CD4-positive, alpha-beta T cell treated with Interleukin-15 for 1 hour (primary cell): ENCODE results near the gene MRPL55.

Experiments
- DNase-seq: peaks from one replicate; pipeline ENCODE4 v3.0.0-alpha.2; 2020

Gene MRPL55

DNA sequence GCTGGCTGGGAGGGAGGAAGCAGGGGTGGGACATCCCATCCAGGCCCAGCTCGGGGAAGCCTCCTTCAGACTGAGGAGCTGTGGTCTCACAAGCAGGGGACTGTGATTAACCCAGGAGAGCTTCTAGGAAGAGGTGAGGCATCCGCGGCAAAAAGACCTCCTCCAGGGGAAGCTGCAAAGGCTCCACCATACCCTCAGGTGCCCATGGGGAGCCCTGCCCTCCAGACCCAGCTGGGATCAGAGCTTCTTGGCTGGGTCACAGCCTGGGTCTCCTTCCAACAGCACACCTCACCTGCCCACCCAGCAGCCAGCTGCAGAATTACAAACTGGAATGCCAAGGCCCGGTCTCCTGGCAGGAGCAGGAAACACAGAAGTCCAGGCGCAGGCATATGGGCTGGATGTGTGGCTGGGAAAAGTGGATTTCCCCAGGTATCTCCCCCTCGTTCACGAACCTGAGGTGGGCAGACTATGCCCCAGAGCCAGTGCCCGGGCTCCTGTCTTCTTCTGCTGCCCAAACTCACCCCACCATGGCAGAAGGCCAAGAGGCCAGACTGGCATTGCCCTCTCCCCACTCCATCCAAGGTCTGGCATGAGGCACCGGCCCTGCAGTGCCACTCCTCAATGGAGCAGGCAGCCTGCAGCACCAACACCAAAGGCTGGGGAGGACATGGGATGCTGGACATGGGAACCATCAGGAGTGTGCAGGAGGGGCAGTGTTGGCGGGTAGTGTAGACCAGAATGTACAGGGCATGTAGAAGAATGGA is 42.0 kb downstream of the MRPL55 start:
- no peak for DNase-seq

DNA sequence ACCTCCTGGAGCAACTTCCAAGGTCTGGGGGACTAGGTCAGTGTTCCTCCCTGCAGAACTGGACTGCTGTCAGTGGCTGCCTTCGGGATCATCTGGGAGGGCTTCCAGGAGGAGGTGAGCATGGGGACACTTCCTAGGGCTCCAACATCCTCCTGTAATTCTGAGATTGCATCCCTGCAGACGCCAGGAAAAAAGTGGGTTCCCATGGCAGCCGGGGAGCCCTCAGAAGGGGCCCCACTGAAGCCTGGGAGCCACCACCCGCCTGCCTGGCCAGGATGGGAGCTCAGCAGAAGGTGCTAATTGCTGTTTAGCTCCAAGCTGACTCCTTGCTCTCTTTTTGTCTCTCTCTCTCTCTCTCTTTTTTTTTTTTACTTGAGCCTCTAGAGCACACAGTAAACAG is 42.7 kb downstream of the MRPL55 start:
- DNase-seq: no peak

DNA sequence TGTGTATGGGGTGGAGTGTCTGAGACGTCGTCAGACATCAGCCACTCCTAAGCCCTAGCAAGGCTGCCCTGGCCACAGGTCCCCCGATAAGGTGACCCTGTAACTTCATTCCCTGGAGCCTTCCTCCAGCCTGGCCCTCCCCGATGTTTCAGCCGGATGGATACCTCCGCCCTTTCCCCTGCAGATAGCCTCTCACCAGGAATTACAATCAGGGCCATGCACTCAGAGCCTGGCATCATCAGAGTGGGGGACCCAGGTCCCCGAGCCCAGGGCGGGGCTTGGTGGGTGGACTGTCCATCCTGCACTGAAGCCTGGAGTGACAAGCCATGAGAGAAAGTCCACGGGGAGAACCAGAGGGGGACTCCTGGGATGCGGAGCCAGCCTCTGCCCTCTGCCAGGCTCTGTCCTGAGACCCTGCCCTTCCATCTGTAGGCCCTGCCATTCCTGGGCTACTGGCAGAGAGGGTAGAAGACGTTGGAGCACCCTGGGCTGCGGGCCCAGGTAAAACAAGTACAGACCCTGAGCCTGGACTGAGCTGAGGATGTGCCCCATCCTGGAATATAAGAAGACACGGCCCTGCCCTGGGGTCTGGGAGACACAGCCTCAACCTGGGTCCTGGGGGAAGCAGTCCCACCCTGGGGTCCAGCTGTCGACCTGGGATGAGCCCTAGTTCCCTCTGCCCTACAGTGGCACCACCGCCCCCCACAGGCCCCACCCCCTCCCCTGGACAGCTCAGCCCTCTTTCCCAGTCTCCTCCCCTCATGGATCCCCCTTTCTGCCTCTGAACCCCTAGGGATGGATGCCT is 43.4 kb downstream of the MRPL55 start:
- DNase-seq: no peak

DNA sequence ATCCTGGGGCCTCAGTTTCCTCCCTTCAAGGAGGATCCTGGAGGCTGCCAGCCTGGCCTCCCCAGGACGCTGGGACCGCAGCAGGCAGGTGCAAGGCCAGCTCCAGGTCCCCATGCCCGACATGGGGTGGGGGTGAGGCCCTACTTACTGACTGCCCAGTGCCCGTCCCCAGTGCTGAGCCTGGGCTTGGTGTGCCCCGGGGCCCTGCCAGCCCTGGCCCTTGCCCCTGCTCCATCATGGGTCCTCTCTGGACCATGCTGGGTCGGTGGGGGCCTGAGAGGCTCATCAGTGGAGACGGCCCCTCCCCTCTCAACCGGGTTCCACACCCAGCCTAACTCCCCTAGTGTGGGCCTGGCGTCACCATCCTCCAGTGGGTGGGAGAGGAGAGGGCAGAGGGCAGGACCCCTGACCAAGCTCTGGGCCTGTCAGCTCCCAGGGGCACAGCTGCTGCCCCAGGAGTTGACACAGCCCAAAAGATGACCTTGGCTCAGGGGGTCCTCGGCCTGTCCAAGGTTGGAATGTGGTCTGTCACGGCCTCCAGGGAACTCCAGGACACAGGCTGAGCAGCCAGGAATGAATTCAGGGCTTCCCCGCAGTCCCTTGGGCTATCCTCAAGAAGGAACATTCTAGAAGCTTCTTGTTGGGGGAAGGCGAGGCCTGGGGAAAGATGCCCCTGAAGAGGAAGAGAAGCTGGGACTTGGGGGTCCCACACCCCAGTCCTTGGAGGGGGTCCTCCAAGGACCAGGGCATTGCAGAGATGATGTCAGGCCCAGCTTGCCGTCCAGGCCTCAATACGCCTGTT is 44.2 kb downstream of the MRPL55 start:
- no peak for DNase-seq

DNA sequence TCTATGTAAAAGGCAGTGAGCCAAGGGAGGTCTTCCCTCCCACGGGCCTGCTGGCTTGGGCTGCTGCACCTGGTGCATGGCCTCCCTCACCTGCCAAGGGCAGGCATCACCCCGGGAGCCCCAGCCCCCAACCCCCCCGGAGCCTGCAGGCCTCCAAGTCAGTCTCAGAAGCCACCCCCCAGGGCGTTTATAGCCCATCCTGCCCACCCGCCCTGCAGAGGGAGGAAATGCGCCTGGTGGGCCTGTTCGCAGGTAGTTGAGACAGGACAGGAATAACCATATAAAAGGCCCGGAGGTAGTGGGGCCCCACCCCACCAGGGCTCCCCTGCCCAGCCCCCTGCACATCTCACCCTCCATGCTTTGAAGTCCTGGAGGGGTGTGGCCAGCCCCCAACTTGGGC is 44.8 kb downstream of the MRPL55 start:
- no peak for DNase-seq

DNA sequence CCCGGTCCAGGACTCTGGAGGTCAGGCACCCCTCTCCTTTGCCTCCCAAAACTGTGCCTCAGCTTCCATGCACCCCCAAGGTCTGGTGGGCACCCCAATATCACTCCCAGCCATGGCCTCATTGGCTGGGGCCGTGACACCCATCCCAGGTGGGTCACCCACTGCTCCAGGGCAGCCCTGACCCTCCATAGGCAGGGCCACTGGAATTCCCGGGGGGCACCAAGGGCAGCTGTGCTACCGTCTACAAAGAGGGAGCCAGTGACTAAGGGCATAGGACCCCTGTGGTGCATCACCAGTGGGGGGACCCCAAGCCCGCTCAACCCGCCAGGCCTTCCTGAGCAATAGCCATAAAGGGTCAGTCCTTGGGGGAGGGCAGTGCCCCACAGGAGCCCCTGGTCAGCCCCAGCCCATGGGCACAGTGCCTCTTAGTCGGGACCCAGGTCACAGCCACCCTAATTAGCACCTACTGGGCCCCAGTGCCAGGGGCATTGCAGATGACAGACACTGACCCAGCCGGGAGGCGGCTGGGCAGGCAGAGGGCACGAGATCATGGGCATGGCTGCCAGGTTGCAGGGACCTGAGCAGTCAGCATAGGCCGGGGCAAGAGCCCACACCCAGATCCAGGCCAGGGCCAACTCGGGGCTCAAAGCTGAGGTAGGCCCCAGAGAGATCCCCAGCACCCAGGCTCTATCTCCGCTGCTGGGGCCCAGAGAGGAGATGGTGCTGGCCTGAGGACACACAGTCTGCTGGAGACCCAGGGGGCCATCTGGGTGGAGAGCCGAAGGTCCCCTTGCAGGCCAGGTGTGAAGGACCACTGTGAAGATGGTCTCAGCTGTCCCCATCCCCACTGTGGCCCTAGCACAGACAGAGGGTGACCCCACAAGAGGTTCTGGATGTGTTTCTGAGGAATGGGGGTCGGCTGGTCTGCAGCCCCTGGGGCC is 45.6 kb downstream of the MRPL55 start:
- no peak for DNase-seq

DNA sequence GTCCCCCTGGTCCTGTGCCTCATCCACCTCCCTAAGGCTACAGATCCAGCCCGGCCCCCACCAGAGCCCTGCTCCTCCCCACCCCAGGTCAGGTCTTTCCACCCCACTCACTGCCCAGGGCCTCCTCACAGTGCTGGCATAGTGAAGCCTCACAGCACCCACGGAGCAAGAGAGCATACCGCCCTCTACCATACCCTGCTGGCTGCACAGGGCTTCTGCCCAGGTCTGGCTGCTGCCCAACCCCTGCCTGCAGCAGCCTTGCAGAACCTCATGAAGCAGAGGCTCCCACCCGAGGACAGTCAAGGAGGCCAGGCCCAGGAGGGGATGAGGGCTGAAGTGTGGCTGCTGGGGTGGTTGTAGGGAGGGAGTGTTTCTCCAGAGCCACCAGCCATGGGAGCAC is 46.3 kb downstream of the MRPL55 start:
- DNase-seq: no peak

DNA sequence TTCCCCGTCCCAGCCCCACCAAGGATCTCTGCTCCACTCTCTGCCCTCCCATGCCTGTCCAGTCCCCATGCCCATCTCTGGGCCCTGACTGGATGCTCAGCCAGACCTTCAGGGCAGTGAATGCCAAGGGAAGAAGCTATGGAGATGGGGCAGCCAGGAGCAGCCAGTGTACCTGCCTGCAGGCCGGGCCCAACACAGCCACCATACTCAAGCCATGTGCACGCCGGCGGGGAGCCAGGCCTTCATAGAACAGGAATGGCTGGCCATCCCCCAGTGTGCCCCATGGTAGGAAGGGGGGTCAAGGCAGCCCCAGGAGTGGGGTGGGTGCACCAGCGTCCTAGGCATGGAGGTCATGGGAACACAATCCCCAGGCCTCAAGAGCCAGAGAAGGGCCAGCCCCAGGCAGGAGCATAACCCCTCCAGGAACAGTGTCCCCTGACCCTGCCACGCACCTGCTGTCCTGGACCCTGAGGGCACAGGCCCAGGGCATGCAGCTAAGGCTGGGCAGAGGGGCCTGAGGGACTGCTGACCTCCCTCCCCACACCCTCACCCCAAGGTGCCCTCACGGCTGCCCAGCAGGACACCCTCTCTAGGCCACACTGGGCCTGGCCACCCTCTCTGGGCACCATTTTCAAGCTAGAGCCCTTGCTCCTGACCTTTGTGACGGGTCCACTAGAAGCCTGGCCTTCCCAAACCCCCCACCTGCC is 46.9 kb downstream of the MRPL55 start:
- DNase-seq: no peak

DNA sequence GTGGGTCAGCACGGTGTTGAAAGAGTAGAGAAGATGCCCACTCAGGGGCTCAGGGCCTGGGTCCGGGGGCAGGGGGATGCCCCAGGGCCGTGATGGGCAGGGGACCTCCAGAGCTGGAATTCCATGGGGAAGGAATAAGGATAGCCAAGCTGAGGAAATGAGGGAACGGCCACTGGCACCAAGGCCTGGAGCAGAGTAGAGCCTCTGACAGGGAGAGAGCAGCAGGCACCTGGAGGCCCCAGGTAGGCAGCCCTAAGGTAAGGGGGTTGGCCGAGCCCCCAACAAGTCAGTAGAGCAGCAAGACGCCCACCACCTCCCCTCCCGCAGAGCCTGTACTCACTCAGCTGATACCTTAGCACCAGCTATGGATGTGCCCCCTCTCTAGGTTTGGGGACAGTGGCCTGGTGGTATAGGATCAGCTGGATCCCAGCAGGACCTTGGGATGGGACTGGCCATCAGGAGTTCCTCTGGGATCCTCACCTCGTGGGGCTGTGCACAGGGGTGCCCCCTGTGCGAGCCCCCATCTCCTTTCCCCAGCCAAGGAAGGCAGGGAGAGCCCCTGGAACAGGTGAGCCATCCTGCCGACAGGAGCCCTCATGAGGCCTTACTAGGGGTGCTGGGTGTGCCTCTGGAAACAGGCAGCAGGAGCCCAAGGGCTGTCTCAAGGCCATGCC is 47.6 kb downstream of the MRPL55 start:
- no peak for DNase-seq

DNA sequence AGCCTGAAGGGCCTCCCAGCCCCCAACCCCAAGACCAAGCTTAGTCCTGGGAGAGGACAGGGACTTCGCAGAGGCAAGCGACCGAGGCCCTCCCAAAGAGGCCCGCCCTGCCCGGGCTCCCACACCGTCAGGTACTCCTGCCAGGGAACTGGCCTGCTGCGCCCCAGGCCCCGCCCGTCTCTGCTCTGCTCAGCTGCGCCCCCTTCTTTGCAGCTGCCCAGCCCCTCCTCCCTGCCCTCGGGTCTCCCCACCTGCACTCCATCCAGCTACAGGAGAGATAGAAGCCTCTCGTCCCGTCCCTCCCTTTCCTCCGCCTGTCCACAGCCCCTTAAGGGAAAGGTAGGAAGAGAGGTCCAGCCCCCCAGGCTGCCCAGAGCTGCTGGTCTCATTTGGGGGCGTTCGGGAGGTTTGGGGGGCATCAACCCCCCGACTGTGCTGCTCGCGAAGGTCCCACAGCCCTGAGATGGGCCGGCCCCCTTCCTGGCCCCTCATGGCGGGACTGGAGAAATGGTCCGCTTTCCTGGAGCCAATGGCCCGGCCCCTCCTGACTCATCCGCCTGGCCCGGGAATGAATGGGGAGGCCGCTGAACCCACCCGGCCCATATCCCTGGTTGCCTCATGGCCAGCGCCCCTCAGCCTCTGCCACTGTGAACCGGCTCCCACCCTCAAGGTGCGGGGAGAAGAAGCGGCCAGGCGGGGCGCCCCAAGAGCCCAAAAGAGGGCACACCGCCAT is 48.5 kb downstream of the MRPL55 start:
- DNase-seq: no peak

DNA sequence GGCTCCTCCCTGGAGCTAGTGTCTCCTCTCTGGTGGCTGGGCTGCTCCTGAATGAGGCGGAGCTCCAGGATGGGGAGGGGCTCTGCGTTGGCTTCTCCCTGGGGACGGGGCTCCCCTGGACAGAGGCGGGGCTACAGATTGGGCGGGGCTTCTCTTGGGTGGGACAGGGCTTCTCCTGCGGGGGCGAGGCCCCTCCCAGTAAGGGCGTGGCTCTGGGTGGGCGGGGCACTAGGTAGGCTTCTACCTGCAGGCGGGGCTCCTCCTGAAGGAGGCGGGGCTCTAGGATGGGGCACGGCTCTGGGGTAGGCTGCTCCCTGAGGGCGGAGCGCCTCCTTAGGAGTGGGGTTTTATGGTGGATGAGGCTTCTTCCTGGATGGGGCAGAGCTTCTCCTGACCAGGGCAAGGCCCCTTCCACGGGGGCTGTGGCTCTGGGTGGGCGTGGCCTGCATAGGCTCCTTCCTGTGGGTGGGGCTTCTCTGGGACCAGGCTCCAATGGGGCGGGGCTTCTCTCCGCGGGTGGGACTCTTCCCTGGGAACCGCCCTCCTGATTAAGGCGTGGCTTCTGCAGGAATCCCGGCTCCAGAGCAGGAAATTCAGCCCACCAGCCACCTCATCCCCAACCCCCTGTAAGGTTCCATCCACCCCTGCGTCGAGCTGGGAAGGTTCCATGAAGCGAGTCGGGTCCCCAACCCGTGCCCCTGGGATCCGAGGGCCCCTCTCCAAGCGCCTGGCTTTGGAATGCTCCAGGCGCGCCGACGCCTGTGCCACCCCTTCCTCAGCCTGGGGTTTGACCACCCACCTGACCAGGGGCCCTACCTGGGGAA is 49.3 kb downstream of the MRPL55 start:
- DNase-seq: peak; percentile 79

DNA sequence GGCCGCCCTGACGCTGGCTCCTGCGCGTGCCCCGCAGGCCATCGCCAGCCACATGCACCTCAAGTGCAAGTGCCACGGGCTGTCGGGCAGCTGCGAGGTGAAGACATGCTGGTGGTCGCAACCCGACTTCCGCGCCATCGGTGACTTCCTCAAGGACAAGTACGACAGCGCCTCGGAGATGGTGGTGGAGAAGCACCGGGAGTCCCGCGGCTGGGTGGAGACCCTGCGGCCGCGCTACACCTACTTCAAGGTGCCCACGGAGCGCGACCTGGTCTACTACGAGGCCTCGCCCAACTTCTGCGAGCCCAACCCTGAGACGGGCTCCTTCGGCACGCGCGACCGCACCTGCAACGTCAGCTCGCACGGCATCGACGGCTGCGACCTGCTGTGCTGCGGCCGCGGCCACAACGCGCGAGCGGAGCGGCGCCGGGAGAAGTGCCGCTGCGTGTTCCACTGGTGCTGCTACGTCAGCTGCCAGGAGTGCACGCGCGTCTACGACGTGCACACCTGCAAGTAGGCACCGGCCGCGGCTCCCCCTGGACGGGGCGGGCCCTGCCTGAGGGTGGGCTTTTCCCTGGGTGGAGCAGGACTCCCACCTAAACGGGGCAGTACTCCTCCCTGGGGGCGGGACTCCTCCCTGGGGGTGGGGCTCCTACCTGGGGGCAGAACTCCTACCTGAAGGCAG is 50.0 kb downstream of the MRPL55 start:
- peak; percentile 71 for DNase-seq

DNA sequence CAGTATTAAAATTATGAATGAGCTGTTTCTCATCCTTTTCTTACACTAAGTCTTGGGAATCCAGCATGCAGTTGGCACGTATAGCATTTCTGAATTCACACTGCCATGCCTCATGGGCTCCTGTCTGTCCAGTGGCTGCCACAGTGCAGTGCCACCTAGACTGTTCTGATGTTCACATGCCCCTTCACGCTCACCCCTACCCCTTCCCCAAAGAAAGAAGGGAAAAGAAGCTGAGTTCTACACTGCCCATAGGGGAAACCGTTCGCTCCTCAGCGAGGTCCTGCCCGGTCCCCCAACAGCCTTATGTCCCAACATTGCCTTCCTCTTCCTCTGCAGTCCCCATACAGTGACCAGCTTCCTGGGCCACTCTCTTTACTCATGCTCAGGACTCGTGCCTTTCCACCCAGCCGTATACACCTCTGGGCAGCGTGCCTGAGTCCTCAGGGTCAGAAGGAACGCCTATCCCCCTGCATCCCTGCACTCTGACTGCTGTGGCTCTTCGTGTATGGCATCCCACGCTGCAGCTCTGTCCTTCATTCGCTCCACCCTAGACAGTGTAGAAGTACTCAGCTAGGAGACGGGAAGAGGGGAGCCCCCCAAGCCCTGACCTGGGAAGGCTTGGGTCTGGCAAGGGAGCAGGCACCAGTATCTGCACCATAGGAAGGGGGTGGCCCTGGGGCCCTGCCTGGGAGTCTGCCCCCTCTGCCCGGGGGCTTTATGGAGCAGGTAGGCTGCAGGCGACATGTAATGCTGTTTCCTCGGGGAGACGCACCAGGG is 50.7 kb downstream of the MRPL55 start:
- no peak for DNase-seq
